SK-N-SH treated with all-trans-retinoic acid at 6 μM for 48 hours (cell line): Measurements from ENCODE around the gene MYO19.

Experiments
- ATAC-seq: fragments of 200-7000 bp; cut with Tn5 transposase; 3 replicates; pipeline ENCODE4 v1.9.1; 2020; ENCODE audit warnings: mild to moderate bottlenecking, moderate library complexity
- ARNTL ChIP-seq: fragments of 450-650 bp; formaldehyde crosslinking; IDR thresholded peaks from 2 replicates; pipeline ENCODE4 v1.5.0; 2020; ENCODE audit warnings: low read depth, mild to moderate bottlenecking, moderate library complexity, borderline replicate concordance
- BACH2 ChIP-seq: fragments of 250-450 bp; sonication (Bioruptor Pico); IDR thresholded peaks from 2 replicates; pipeline ENCODE4 v1.9.0; 2021; ENCODE audit warnings: mild to moderate bottlenecking, borderline replicate concordance
- CSDC2 ChIP-seq: fragments of 250-450 bp; sonication (Bioruptor Pico); IDR thresholded peaks from 2 replicates; pipeline ENCODE4 v1.5.0; 2020; ENCODE audit warnings: mild to moderate bottlenecking, moderate library complexity
- ISL1 ChIP-seq: fragments of 250-450 bp; sonication (Bioruptor Pico); IDR thresholded peaks from 2 replicates; pipeline ENCODE4 v2.1.2; 2022; ENCODE audit warnings: mild to moderate bottlenecking, moderate library complexity
- OSR1 ChIP-seq: fragments of 250-450 bp; sonication (Bioruptor Pico); IDR thresholded peaks from 2 replicates; pipeline ENCODE4 v1.8.0; 2022; ENCODE audit warnings: moderate library complexity, mild to moderate bottlenecking, inconsistent platforms
- RARB ChIP-seq: fragments of 250-450 bp; sonication (Bioruptor Pico); IDR thresholded peaks from 2 replicates; pipeline ENCODE4 v1.8.0; 2021; ENCODE audit warnings: mild to moderate bottlenecking, moderate library complexity
- SNAI2 ChIP-seq: fragments of 250-450 bp; sonication (Bioruptor Pico); IDR thresholded peaks from 2 replicates; pipeline ENCODE4 v1.5.0; 2020; ENCODE audit warnings: mild to moderate bottlenecking, moderate library complexity
- TCF4 ChIP-seq: fragments of 250-450 bp; sonication (Bioruptor Pico); IDR thresholded peaks from 2 replicates; pipeline ENCODE4 v1.8.0; 2021; ENCODE audit warnings: mild to moderate bottlenecking, moderate library complexity, borderline replicate concordance
- TOX ChIP-seq: fragments of 250-450 bp; sonication (Bioruptor Pico); IDR thresholded peaks from 2 replicates; pipeline ENCODE4 v1.8.0; 2021; ENCODE audit warnings: mild to moderate bottlenecking, moderate library complexity, borderline replicate concordance
- ZC3H10 ChIP-seq: fragments of 250-450 bp; sonication (Bioruptor Pico); IDR thresholded peaks from 2 replicates; pipeline ENCODE4 v1.5.1; 2021; ENCODE audit warnings: mild to moderate bottlenecking, moderate library complexity
- ZFP3 ChIP-seq: fragments of 250-450 bp; sonication (Bioruptor Pico); IDR thresholded peaks from 2 replicates; pipeline ENCODE4 v1.5.0; 2020; ENCODE audit warnings: mild to moderate bottlenecking, moderate library complexity
- ZFP30 ChIP-seq: fragments of 450-650 bp; formaldehyde crosslinking; IDR thresholded peaks from 2 replicates; pipeline ENCODE4 v1.5.0; 2022; ENCODE audit warnings: mild to moderate bottlenecking, moderate library complexity
- ZNF565 ChIP-seq: fragments of 450-650 bp; formaldehyde crosslinking; conservative IDR thresholded peaks from 2 replicates; pipeline ENCODE4 v1.5.0; 2020; ENCODE audit warnings: low read depth, mild to moderate bottlenecking, moderate library complexity
- ZNF70 ChIP-seq: fragments of 450-650 bp; formaldehyde crosslinking; IDR thresholded peaks from 2 replicates; pipeline ENCODE4 v1.5.0; 2020; ENCODE audit warnings: mild to moderate bottlenecking, moderate library complexity
- ZNF8 ChIP-seq: fragments of 450-650 bp; formaldehyde crosslinking; IDR thresholded peaks from 2 replicates; pipeline ENCODE4 v1.5.0; 2020; ENCODE audit warnings: mild to moderate bottlenecking, moderate library complexity
- TF ChIP-seq, protein P1 (sequence below): fragments of 250-450 bp; sonication (Bioruptor Pico); IDR thresholded peaks from 2 replicates; pipeline ENCODE4 v1.8.0; 2020; ENCODE audit warnings: mild to moderate bottlenecking, moderate library complexity, borderline replicate concordance
- TF ChIP-seq, protein P2 (sequence below): fragments of 250-450 bp; sonication (Bioruptor Pico); IDR thresholded peaks from 2 replicates; pipeline ENCODE4 v1.5.0; 2020; ENCODE audit warnings: mild to moderate bottlenecking, moderate library complexity
- TF ChIP-seq, protein P3 (sequence below): fragments of 250-450 bp; sonication (Bioruptor Pico); IDR thresholded peaks from 2 replicates; pipeline ENCODE4 v1.8.0; 2021; ENCODE audit warnings: low read depth, mild to moderate bottlenecking, moderate library complexity, borderline replicate concordance
- TF ChIP-seq, protein P4 (sequence below): fragments of 250-450 bp; sonication (Bioruptor Pico); IDR thresholded peaks from 2 replicates; pipeline ENCODE4 v1.5.1; 2021; ENCODE audit warnings: mild to moderate bottlenecking, moderate library complexity
- TF ChIP-seq, protein P5 (sequence below): fragments of 250-450 bp; sonication (Bioruptor Pico); IDR thresholded peaks from 2 replicates; pipeline ENCODE4 v1.5.1; 2020; ENCODE audit warnings: low read depth, mild to moderate bottlenecking, moderate library complexity

MYO19 gene

DNA sequence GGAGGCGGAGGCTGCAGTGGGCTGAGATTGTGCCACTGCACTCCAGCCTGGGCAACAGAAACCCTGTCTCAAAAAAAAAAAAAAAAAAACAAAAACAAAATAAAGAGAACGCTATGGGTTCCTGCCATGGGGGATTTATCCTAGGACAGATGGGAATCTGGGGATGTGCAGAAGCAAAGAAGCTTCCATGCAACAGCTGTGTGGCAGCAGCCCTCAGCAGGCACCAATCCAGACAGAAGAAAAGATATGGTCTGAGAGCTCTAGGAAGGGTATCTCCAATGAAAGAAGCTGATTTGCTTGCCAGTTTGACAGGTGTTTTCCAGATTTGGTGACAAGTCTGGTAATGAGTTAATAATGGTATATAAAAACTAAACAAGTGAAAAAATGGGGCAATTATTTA lies 11.6 kb downstream of the MYO19 start:
- TF ChIP-seq ISL1 (CRISPR knock-in tag) (no peak), ZNF70 (CRISPR knock-in tag) (no peak), ZC3H10 (no peak), TOX (CRISPR knock-in tag) (no peak), ZNF8 (CRISPR knock-in tag) (no peak), RARB (CRISPR knock-in tag) (no peak), ARNTL (CRISPR knock-in tag) (no peak), TCF4 (CRISPR knock-in tag) (no peak), ZNF565 (no peak), OSR1 (CRISPR knock-in tag) (no peak), CSDC2 (CRISPR knock-in tag) (no peak)
- TF ChIP-seq, protein P1, sequence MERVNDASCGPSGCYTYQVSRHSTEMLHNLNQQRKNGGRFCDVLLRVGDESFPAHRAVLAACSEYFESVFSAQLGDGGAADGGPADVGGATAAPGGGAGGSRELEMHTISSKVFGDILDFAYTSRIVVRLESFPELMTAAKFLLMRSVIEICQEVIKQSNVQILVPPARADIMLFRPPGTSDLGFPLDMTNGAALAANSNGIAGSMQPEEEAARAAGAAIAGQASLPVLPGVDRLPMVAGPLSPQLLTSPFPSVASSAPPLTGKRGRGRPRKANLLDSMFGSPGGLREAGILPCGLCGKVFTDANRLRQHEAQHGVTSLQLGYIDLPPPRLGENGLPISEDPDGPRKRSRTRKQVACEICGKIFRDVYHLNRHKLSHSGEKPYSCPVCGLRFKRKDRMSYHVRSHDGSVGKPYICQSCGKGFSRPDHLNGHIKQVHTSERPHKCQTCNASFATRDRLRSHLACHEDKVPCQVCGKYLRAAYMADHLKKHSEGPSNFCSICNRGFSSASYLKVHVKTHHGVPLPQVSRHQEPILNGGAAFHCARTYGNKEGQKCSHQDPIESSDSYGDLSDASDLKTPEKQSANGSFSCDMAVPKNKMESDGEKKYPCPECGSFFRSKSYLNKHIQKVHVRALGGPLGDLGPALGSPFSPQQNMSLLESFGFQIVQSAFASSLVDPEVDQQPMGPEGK = no peak
- TF ChIP-seq, protein P2, sequence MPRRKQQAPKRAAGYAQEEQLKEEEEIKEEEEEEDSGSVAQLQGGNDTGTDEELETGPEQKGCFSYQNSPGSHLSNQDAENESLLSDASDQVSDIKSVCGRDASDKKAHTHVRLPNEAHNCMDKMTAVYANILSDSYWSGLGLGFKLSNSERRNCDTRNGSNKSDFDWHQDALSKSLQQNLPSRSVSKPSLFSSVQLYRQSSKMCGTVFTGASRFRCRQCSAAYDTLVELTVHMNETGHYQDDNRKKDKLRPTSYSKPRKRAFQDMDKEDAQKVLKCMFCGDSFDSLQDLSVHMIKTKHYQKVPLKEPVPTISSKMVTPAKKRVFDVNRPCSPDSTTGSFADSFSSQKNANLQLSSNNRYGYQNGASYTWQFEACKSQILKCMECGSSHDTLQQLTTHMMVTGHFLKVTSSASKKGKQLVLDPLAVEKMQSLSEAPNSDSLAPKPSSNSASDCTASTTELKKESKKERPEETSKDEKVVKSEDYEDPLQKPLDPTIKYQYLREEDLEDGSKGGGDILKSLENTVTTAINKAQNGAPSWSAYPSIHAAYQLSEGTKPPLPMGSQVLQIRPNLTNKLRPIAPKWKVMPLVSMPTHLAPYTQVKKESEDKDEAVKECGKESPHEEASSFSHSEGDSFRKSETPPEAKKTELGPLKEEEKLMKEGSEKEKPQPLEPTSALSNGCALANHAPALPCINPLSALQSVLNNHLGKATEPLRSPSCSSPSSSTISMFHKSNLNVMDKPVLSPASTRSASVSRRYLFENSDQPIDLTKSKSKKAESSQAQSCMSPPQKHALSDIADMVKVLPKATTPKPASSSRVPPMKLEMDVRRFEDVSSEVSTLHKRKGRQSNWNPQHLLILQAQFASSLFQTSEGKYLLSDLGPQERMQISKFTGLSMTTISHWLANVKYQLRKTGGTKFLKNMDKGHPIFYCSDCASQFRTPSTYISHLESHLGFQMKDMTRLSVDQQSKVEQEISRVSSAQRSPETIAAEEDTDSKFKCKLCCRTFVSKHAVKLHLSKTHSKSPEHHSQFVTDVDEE (CRISPR knock-in tag) = no peak
- TF ChIP-seq, protein P3, sequence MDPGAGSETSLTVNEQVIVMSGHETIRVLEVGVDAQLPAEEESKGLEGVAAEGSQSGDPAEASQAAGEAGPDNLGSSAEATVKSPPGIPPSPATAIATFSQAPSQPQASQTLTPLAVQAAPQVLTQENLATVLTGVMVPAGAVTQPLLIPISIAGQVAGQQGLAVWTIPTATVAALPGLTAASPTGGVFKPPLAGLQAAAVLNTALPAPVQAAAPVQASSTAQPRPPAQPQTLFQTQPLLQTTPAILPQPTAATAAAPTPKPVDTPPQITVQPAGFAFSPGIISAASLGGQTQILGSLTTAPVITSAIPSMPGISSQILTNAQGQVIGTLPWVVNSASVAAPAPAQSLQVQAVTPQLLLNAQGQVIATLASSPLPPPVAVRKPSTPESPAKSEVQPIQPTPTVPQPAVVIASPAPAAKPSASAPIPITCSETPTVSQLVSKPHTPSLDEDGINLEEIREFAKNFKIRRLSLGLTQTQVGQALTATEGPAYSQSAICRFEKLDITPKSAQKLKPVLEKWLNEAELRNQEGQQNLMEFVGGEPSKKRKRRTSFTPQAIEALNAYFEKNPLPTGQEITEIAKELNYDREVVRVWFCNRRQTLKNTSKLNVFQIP (CRISPR knock-in tag) = no peak
- ATAC-seq = no peak

DNA sequence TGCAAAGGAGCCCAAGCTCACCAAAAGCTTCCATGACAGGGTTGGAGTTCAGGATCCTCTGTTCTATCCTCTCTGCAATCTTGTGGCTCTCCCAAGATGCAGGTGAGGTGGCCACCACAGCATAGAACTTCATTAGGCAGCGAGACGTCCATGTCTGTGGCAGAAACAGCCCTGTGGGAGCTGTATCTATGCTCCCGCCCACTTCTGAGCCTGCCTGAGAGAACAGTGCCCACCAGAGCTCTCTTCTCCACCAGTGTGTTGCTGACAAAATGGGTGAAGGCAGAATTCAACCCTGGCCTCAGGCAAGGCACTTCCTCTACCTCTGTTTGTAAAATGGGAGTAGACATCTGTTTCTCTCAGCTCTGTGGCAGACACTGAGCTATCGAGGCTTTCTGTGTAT lies 18.8 kb downstream of the MYO19 start:
- ATAC-seq = no peak

DNA sequence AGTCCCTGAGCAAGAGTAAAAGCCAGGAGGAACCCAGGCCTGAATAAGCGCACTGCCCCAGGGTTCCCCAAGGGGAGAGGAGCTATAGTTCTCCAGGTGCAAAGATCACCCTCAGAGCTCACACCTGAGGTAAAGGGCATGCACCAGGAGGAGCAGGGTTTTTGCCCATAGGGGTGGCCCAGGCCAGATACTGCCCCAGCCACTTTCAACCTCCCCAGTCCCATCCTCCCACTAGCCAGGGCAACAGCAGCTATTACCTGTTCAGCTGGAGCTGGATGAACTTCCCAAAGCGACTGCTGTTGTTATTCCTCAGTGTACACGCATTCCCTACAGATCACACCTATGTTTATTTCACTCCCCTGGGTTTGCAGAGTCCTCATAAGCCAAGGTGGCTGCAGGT lies 19.8 kb downstream of the MYO19 start:
- no peak for ATAC-seq
- no peak for TF ChIP-seq ZNF8 (CRISPR knock-in tag)
- TF ChIP-seq, protein P2 (CRISPR knock-in tag) = no peak
- TF ChIP-seq ARNTL (CRISPR knock-in tag) = no peak
- TF ChIP-seq, protein P4, sequence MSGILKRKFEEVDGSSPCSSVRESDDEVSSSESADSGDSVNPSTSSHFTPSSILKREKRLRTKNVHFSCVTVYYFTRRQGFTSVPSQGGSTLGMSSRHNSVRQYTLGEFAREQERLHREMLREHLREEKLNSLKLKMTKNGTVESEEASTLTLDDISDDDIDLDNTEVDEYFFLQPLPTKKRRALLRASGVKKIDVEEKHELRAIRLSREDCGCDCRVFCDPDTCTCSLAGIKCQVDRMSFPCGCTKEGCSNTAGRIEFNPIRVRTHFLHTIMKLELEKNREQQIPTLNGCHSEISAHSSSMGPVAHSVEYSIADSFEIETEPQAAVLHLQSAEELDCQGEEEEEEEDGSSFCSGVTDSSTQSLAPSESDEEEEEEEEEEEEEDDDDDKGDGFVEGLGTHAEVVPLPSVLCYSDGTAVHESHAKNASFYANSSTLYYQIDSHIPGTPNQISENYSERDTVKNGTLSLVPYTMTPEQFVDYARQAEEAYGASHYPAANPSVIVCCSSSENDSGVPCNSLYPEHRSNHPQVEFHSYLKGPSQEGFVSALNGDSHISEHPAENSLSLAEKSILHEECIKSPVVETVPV = no peak
- TF ChIP-seq ZFP3 (CRISPR knock-in tag) = no peak
- no peak for TF ChIP-seq SNAI2 (CRISPR knock-in tag)
- no peak for TF ChIP-seq RARB (CRISPR knock-in tag)
- no peak for TF ChIP-seq ZC3H10
- no peak for TF ChIP-seq ZNF70 (CRISPR knock-in tag)
- no peak for TF ChIP-seq ZNF565
- TF ChIP-seq BACH2 (CRISPR knock-in tag) = no peak

More for the DNA sequence above, 18.8 kb downstream of the MYO19 start:
- TF ChIP-seq, protein P5, sequence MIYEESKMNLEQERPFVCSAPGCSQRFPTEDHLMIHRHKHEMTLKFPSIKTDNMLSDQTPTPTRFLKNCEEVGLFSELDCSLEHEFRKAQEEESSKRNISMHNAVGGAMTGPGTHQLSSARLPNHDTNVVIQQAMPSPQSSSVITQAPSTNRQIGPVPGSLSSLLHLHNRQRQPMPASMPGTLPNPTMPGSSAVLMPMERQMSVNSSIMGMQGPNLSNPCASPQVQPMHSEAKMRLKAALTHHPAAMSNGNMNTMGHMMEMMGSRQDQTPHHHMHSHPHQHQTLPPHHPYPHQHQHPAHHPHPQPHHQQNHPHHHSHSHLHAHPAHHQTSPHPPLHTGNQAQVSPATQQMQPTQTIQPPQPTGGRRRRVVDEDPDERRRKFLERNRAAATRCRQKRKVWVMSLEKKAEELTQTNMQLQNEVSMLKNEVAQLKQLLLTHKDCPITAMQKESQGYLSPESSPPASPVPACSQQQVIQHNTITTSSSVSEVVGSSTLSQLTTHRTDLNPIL (CRISPR knock-in tag) = no peak
- TF ChIP-seq TCF4 (CRISPR knock-in tag) (no peak), ZC3H10 (no peak), ZNF8 (CRISPR knock-in tag) (no peak), ZFP30 (CRISPR knock-in tag) (no peak), ZNF565 (no peak)
- TF ChIP-seq, protein P2 (CRISPR knock-in tag) = no peak
